SK-N-SH (cell line): Measurements from ENCODE around the gene CAMK4. TPM values are rescaled to one million over a fixed set of nuclear protein-coding genes. Genes with fewer than 3 reads are reported as not detected.

ENCODE experiments used
- CTCF ChIA-PET: fragments of 300-600, 350-600 bp; formaldehyde crosslinking; extraction: SDS; loops from one replicate; lab custom pipeline; 2021; lab: Yijun Ruan, JAX
- POLR2A ChIA-PET: fragments of 350-600 bp; sonication (Branson Sonifier 250); formaldehyde crosslinking; extraction: SDS; loops from one replicate; lab custom pipeline; 2020; ENCODE audit warnings: antibody characterized with exemption, inconsistent platforms; lab: Yijun Ruan, JAX
- DNase-seq: peaks from one replicate; pipeline ENCODE4 v3.0.0; 2012
- H2AFZ ChIP-seq: fragments of 200-600 bp; sonication (generic); 2 replicates; pipeline ENCODE4 v1.8.1; 2016; ENCODE audit warnings: antibody characterized with exemption, mild to moderate bottlenecking, low read depth
- H3F3A ChIP-seq: fragments of 200-600 bp; sonication (generic); replicated peaks from 2 replicates; pipeline ENCODE3; 2016; ENCODE audit warnings: antibody characterized with exemption, mild to moderate bottlenecking; ENCODE audit not compliant: insufficient read depth
- H3K27ac ChIP-seq, 2 experiments: fragments of 200-500 bp in 1 of 2; fragments of 200-600 bp in 1 of 2; sonication (Bioruptor generic) in 1 of 2; sonication (generic), shearing (Covaris generic) in 1 of 2; 2 replicates each; pipeline versions ENCODE4 v1.5.1 to v1.6.1; 2014 to 2016; ENCODE audit warnings: low read depth in 2 of 2, inconsistent platforms in 1 of 2, low read length in 1 of 2, mild to moderate bottlenecking in 1 of 2, mixed read lengths in 1 of 2
- H3K27me3 ChIP-seq: fragments of 200-600 bp; sonication (generic), shearing (Covaris generic); 2 replicates; pipeline ENCODE4 v1.6.1; 2016; ENCODE audit warnings: mixed run types; ENCODE audit not compliant: insufficient read depth
- H3K36me3 ChIP-seq, 2 experiments: fragments of 200-500 bp in 1 of 2; fragments of 200-600 bp in 1 of 2; sonication (Bioruptor generic) in 1 of 2; sonication (generic) in 1 of 2; replicated peaks in 1 of 2; 2 replicates each; pipeline versions ENCODE3 to v1.5.1; 2014 to 2016; ENCODE audit warnings: low read length in 1 of 2, mild to moderate bottlenecking in 1 of 2; ENCODE audit not compliant: insufficient read depth in 2 of 2, control insufficient read depth in 1 of 2
- H3K4me1 ChIP-seq, 2 experiments: fragments of 200-500 bp in 1 of 2; fragments of 200-600 bp in 1 of 2; sonication (Bioruptor generic) in 1 of 2; sonication (generic), shearing (Covaris generic) in 1 of 2; 2 replicates each; pipeline versions ENCODE4 v1.5.1 to v1.6.1; 2014 to 2016; ENCODE audit warnings: low read depth in 1 of 2, low read length in 1 of 2, mixed run types in 1 of 2; ENCODE audit not compliant: insufficient read depth in 2 of 2, control insufficient read depth in 1 of 2
- H3K4me2 ChIP-seq: fragments of 200-600 bp; sonication (generic), shearing (Covaris generic); 2 replicates; pipeline ENCODE4 v1.6.1; 2017; ENCODE audit warnings: mixed run types
- H3K4me3 ChIP-seq, 2 experiments: fragments of 200-500 bp in 1 of 2; fragments of 200-600 bp in 1 of 2; sonication (Bioruptor generic) in 1 of 2; sonication (generic), shearing (Covaris generic) in 1 of 2; 2 replicates each; pipeline versions ENCODE4 v1.5.1 to v1.8.1; 2014 to 2016; ENCODE audit warnings: low read depth in 2 of 2, inconsistent platforms in 1 of 2, low read length in 1 of 2, mild to moderate bottlenecking in 1 of 2, mixed read lengths in 1 of 2, moderate library complexity in 1 of 2
- H3K79me2 ChIP-seq: fragments of 200-600 bp; sonication (generic); 2 replicates; pipeline ENCODE4 v1.8.1; 2017; ENCODE audit warnings: mild to moderate bottlenecking; ENCODE audit not compliant: insufficient read depth
- H3K9ac ChIP-seq: fragments of 200-600 bp; sonication (generic); 2 replicates; pipeline ENCODE4 v1.6.1; 2017; ENCODE audit warnings: mixed run types
- H3K9me2 ChIP-seq: fragments of 200-600 bp; sonication (generic); 2 replicates; pipeline ENCODE4 v1.6.1; 2017; ENCODE audit warnings: mixed run types
- H3K9me3 ChIP-seq: fragments of 200-600 bp; sonication (generic); 2 replicates; pipeline ENCODE4 v1.6.1; 2017; ENCODE audit warnings: mixed run types, mild to moderate bottlenecking, moderate library complexity
- H4K20me1 ChIP-seq: fragments of 200-600 bp; sonication (generic); 2 replicates; pipeline ENCODE4 v1.6.1; 2017; ENCODE audit warnings: mild to moderate bottlenecking, mixed run types; ENCODE audit not compliant: insufficient read depth
- EP300 ChIP-seq, 2 experiments: IDR thresholded peaks; 2 replicates each; pipeline versions ENCODE4 v1.4.0 to v1.6.1; 2012; ENCODE audit warnings: borderline replicate concordance in 1 of 2, low read depth in 1 of 2, low read length in 1 of 2
- FOSL2 ChIP-seq: IDR thresholded peaks from 2 replicates; pipeline ENCODE4 v1.4.0; 2012; ENCODE audit warnings: low read depth, mild to moderate bottlenecking, moderate library complexity, borderline replicate concordance
- FOXJ3 ChIP-seq: sonication (generic); formaldehyde crosslinking; IDR thresholded peaks from 2 replicates; pipeline ENCODE4 v1.5.1; 2020; ENCODE audit warnings: mild to moderate bottlenecking, missing genetic modification reagents
- JUND ChIP-seq: IDR thresholded peaks from 2 replicates; pipeline ENCODE4 v1.4.0; 2012
- NRF1 ChIP-seq: IDR thresholded peaks from 2 replicates; pipeline ENCODE4 v1.6.1; 2012; ENCODE audit warnings: low read depth, mild to moderate bottlenecking, low read length
- RCOR1 ChIP-seq: fragments of 150-350 bp; IDR thresholded peaks from 2 replicates; pipeline ENCODE4 v1.6.1; 2017; ENCODE audit warnings: antibody characterized with exemption, low read length
- RXRA ChIP-seq: IDR thresholded peaks from 2 replicates; pipeline ENCODE4 v1.4.0; 2012; ENCODE audit warnings: low read depth, mild to moderate bottlenecking, borderline replicate concordance
- TCF12 ChIP-seq: IDR thresholded peaks from 2 replicates; pipeline ENCODE4 v1.4.0; 2012
- USF2 ChIP-seq: fragments of 150-350 bp; IDR thresholded peaks from 2 replicates; pipeline ENCODE4 v1.6.1; 2017; ENCODE audit warnings: antibody characterized with exemption, low read length, low read depth, borderline replicate concordance
- ZBTB33 ChIP-seq: IDR thresholded peaks from 2 replicates; pipeline ENCODE4 v1.4.0; 2012; ENCODE audit warnings: low read depth, borderline replicate concordance
- whole genome bisulfite sequencing: methylation state at CpG from one replicate; pipeline ENCODE4 v1.1.6; 2017; ENCODE audit warnings: low lambda C conversion rate; 5-methylcytosine and 5-hydroxymethylcytosine counted together
- polyA plus RNA-seq, 3 experiments: library from polyadenylated mRNA; depleted of rRNA; stranded (reverse); fragments of >200 nt; gene quantifications; 2 replicates each; pipeline ENCODE4 v1.2.3, GENCODE V29; 2012
- TF ChIP-seq, protein P1 (sequence below): IDR thresholded peaks from 2 replicates; pipeline ENCODE4 v1.4.0; 2012; ENCODE audit warnings: low read depth, borderline replicate concordance
- TF ChIP-seq, protein P2 (sequence below): fragments of 150-350 bp; IDR thresholded peaks from 2 replicates; pipeline ENCODE4 v1.6.1; 2016; ENCODE audit warnings: mild to moderate bottlenecking, low read depth, low read length
- TF ChIP-seq, protein P3 (sequence below): IDR thresholded peaks from 2 replicates; pipeline ENCODE4; 2012

CAMK4 gene
- polyA plus RNA-seq, 1 of the 3 experiments (the other 2 are of a cell fraction): 4.1 TPM

GRCh38 chr5:111427762-111428161 is 203.6 kb downstream of the CAMK4 start:
- TF ChIP-seq FOXJ3 (no peak), NRF1 (no peak), FOSL2 (no peak), RXRA (no peak), USF2 (no peak)
- TF ChIP-seq, protein P1, sequence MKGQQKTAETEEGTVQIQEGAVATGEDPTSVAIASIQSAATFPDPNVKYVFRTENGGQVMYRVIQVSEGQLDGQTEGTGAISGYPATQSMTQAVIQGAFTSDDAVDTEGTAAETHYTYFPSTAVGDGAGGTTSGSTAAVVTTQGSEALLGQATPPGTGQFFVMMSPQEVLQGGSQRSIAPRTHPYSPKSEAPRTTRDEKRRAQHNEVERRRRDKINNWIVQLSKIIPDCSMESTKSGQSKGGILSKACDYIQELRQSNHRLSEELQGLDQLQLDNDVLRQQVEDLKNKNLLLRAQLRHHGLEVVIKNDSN: no peak
- TF ChIP-seq, protein P2, sequence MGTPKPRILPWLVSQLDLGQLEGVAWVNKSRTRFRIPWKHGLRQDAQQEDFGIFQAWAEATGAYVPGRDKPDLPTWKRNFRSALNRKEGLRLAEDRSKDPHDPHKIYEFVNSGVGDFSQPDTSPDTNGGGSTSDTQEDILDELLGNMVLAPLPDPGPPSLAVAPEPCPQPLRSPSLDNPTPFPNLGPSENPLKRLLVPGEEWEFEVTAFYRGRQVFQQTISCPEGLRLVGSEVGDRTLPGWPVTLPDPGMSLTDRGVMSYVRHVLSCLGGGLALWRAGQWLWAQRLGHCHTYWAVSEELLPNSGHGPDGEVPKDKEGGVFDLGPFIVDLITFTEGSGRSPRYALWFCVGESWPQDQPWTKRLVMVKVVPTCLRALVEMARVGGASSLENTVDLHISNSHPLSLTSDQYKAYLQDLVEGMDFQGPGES: no peak
- no peaks in the 10 kb centered on the region for H3K79me2 ChIP-seq
- H3K27me3 ChIP-seq: no peaks in the 10 kb centered on the region
- no peaks in the 10 kb centered on the region for H3K9me3 ChIP-seq
- no peaks in the 10 kb centered on the region for H3K9me2 ChIP-seq
- POLR2A ChIA-PET: no interaction called here
- H2AFZ ChIP-seq: no peak overlapping the region
- no peak overlapping the region for H3K4me2 ChIP-seq
- H3K4me1 ChIP-seq: peaks cover 0 to under 1% of the 10 kb centered on the region in 2 experiments; a peak in 1 of 4 replicates
- H3K36me3 ChIP-seq: no peaks in the 10 kb centered on the region
- CTCF ChIA-PET: no interaction called here
- no peak overlapping the region; a peak in 1 of 4 replicates for H3K4me3 ChIP-seq
- H3K9ac ChIP-seq: no peak overlapping the region
- no peak for DNase-seq
- no peaks in the 10 kb centered on the region for H4K20me1 ChIP-seq
- H3K27ac ChIP-seq: no peak overlapping the region
- H3F3A ChIP-seq: peaks cover 8% of the 10 kb centered on the region
- 89% methylated on average over 4 of the region's 5 CpGs for WGBS

DNA sequence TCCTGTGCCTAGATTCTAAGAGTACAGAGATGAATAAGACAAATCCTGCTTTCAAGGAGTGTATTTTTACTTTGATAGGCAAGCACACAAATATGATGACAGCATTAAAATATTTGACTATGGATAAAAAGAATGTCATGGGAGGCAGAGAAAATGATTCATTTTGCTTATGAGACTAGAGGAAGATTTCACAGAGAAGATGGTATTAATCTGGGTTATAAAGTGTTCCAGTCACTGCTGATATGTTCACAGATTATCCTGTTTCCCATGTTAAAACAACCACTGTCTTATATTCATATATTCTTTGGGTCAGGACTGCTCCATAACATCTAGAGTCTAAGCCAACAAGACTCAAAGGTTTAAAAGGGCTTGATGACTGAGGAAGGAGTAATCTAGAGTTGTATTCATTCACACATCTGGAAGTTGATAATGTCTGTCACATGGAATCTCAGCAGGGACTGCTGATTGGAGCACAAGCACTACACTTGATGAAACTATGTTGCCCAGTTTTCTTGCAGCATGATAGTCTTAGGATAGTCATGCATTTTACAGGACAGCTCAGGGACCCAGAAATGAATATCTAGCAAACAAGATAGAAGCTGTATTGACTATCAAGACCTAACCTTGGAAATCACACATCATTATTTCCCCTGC is 208.8 kb downstream of the CAMK4 start:
- Histone ChIP-seq H3K4me3 (no peak overlapping the region), H3K4me2 (peak overlapping the region; percentile 11; the same call in 1 of the 2 replicates), H3K9me3 (no peaks in the 10 kb centered on the region), H3K4me1 (no peaks in the 10 kb centered on the region), H2AFZ (no peak overlapping the region), H3K9me2 (no peaks in the 10 kb centered on the region), H3F3A (peaks cover 15% of the 10 kb centered on the region), H3K79me2 (no peaks in the 10 kb centered on the region), H3K9ac (no peak overlapping the region)
- DNase-seq: no peak
- TF ChIP-seq RCOR1 (no peak), JUND (0 out of 2 replicates have a peak, but pooled peaks have one; percentile 27), FOSL2 (0 out of 2 replicates have a peak, but pooled peaks have one; percentile 27), TCF12 (peak; percentile 57), EP300 (IDR thresholded peaks at IDR 0.05; ENCODE audit: borderline replicate concordance in 1 of 2, low read depth in 1 of 2, low read length in 1 of 2) (0 out of 4 replicates have a peak, but pooled peaks of 1 of the 2 experiments have one; percentile 27), ZBTB33 (no peak)
- TF ChIP-seq, protein P3, sequence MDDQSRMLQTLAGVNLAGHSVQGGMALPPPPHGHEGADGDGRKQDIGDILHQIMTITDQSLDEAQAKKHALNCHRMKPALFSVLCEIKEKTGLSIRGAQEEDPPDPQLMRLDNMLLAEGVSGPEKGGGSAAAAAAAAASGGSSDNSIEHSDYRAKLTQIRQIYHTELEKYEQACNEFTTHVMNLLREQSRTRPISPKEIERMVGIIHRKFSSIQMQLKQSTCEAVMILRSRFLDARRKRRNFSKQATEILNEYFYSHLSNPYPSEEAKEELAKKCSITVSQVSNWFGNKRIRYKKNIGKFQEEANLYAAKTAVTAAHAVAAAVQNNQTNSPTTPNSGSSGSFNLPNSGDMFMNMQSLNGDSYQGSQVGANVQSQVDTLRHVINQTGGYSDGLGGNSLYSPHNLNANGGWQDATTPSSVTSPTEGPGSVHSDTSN: peak; percentile 43; the same call in 1 of the 2 replicates
- TF ChIP-seq, all 33 proteins: peak for 5
- ChIA-PET CTCF (interaction anchor here (0.6 kb wide), 1 partner anchor 153 kb away, joined by 3 read pairs; no protein-coding TSS in a partner anchor), POLR2A (no interaction called here)
- no peaks in the 10 kb centered on the region for H3K36me3 ChIP-seq
- no peaks in the 10 kb centered on the region for H3K27me3 ChIP-seq
- H3K27ac ChIP-seq: peak overlapping the region; percentile 24 to 71; a peak in 3 of 4 replicates
- no peaks in the 10 kb centered on the region for H4K20me1 ChIP-seq
